Measurements from ENCODE around the gene CRABP2.

The CRABP2 gene

GRCh38 chr1:156711011-156711817 is 5.8 kb upstream of the CRABP2 start:
- no peak for DNase-seq (ENCODE audit: low read depth, low spot score)
- no peak overlapping the region for H3K4me3 ChIP-seq (ENCODE audit: low read depth, low read length)
- no peak for TF ChIP-seq CTCF (IDR thresholded peaks at IDR 0.05; ENCODE audit: low read depth, low read length)
- in situ Hi-C loops (cut with HindIII; ENCODE audit: low sequenced_read_pairs) = no loop called here

- H3K4me3 ChIP-seq (ENCODE audit: low read depth, low read length) = no peak overlapping the region
- DNase-seq (ENCODE audit: low read depth, low spot score) = peak; percentile 61
- TF ChIP-seq CTCF (IDR thresholded peaks at IDR 0.05; ENCODE audit: low read depth, low read length) = no peak
- in situ Hi-C loops (cut with HindIII; ENCODE audit: low sequenced_read_pairs) = no loop called here
Measured at GRCh38 chr1:156709757-156710489, 4.5 kb upstream of the CRABP2 start.

- no peak overlapping the region for H3K4me3 ChIP-seq (ENCODE audit: low read depth, low read length)
- DNase-seq (ENCODE audit: low read depth, low spot score) = no peak
- no peak for TF ChIP-seq CTCF (IDR thresholded peaks at IDR 0.05; ENCODE audit: low read depth, low read length)
- in situ Hi-C loops (cut with HindIII; ENCODE audit: low sequenced_read_pairs) = no loop called here
Measured at GRCh38 chr1:156709031-156709430, 3.6 kb upstream of the CRABP2 start.

- in situ Hi-C loops (cut with HindIII; ENCODE audit: low sequenced_read_pairs) = no loop called here
- TF ChIP-seq CTCF (IDR thresholded peaks at IDR 0.05; ENCODE audit: low read depth, low read length) = no peak
- DNase-seq (ENCODE audit: low read depth, low spot score) = no peak
- H3K4me3 ChIP-seq (ENCODE audit: low read depth, low read length) = no peak overlapping the region
Measured at GRCh38 chr1:156708218-156708661, 2.9 kb upstream of the CRABP2 start.

GRCh38 chr1:156707417-156708217 is 2.2 kb upstream of the CRABP2 start:
- no peak overlapping the region for H3K4me3 ChIP-seq (ENCODE audit: low read depth, low read length)

More at GRCh38 chr1:156707417-156708217, 2.2 kb upstream of the CRABP2 start:
- in situ Hi-C loops (cut with HindIII; ENCODE audit: low sequenced_read_pairs) = no loop called here
- no peak for TF ChIP-seq CTCF (IDR thresholded peaks at IDR 0.05; ENCODE audit: low read depth, low read length)
- no peak for DNase-seq (ENCODE audit: low read depth, low spot score)
